ENCODE results near the gene KRTDAP.

Gene KRTDAP

GRCh38 chr19:35497406-35497805 is 7.1 kb upstream of the KRTDAP start:
- H3K23ac ChIP-seq (ENCODE audit: low read length in 2 of 2) = no peak overlapping the region
- H2BK12ac ChIP-seq (ENCODE audit: low read length in 2 of 2) = no peak overlapping the region
- no peak overlapping the region for H3K4me2 ChIP-seq (ENCODE audit: low read length, poor library complexity, severe bottlenecking)
- no peak overlapping the region for H2AK5ac ChIP-seq (ENCODE audit: low read length, severe bottlenecking)
- no peak overlapping the region for H4K8ac ChIP-seq (ENCODE audit: low read length)
- H2BK5ac ChIP-seq (ENCODE audit: low read depth, low read length, poor library complexity, severe bottlenecking) = no peak overlapping the region
- no peak overlapping the region for H3K4me3 ChIP-seq (ENCODE audit: insufficient read depth in 1 of 2, low read depth in 1 of 2, low read length in 2 of 2)
- H3K27ac ChIP-seq (ENCODE audit: low read length, poor library complexity, severe bottlenecking) = no peak overlapping the region
- H2BK15ac ChIP-seq (ENCODE audit: low read depth, poor library complexity, severe bottlenecking) = no peak overlapping the region
- no peak overlapping the region for H3K9ac ChIP-seq (ENCODE audit: low read length)
- no peak overlapping the region for H3K4ac ChIP-seq (ENCODE audit: low read depth in 1 of 2, low read length in 2 of 2)
- no peaks in the 10 kb centered on the region for H3K79me1 ChIP-seq (replicated peaks; ENCODE audit: low read length, poor library complexity, severe bottlenecking)
- DNase-seq = no peak
- no peak overlapping the region for H4K91ac ChIP-seq (ENCODE audit: low read length)
- no peak overlapping the region for H2AFZ ChIP-seq (ENCODE audit: low read depth, low read length)
- H3K4me1 ChIP-seq (ENCODE audit: control insufficient read depth, insufficient read depth, low read depth, low read length) = peaks cover 5% of the 10 kb centered on the region
- no peaks in the 10 kb centered on the region for H3K9me3 ChIP-seq (ENCODE audit: control insufficient read depth, low read length)
- peaks cover 9 to 33% of the 10 kb centered on the region in 2 experiments for H3K27me3 ChIP-seq (ENCODE audit: control insufficient read depth in 1 of 2, insufficient read depth in 1 of 2, low read length in 2 of 2)
- H3K36me3 ChIP-seq (ENCODE audit: control insufficient read depth in 1 of 2, insufficient read depth in 2 of 2, low read depth in 1 of 2, low read length in 2 of 2) = no peaks in the 10 kb centered on the region
- 87% methylated on average over 14 of the region's 14 CpGs for WGBS
- no peak overlapping the region for H3K14ac ChIP-seq (ENCODE audit: low read length in 2 of 2)
- no peak overlapping the region for H3K18ac ChIP-seq (ENCODE audit: low read depth in 1 of 2, low read length in 2 of 2)
- no peak overlapping the region for H2BK120ac ChIP-seq (ENCODE audit: low read depth, low read length)

GRCh38 chr19:35495107-35496064 is 5.1 kb upstream of the KRTDAP start:
- Histone ChIP-seq H2BK120ac (ENCODE audit: low read depth, low read length) (no peak overlapping the region), H3K18ac (ENCODE audit: low read depth in 1 of 2, low read length in 2 of 2) (peak overlapping the region in 1 of 2 experiments; percentile 66), H3K27ac (ENCODE audit: low read length, poor library complexity, severe bottlenecking) (no peak overlapping the region), H2AFZ (ENCODE audit: low read depth, low read length) (no peak overlapping the region), H3K27me3 (ENCODE audit: control insufficient read depth in 1 of 2, insufficient read depth in 1 of 2, low read length in 2 of 2) (peaks cover 21 to 54% of the 10 kb centered on the region in 2 experiments), H2BK12ac (ENCODE audit: low read length in 2 of 2) (no peak overlapping the region), H3K79me1 (replicated peaks; ENCODE audit: low read length, poor library complexity, severe bottlenecking) (no peaks in the 10 kb centered on the region), H2BK15ac (ENCODE audit: low read depth, poor library complexity, severe bottlenecking) (no peak overlapping the region), H3K4me2 (ENCODE audit: low read length, poor library complexity, severe bottlenecking) (peak overlapping the region; percentile 39), H4K8ac (ENCODE audit: low read length) (no peak overlapping the region), H3K36me3 (ENCODE audit: control insufficient read depth in 1 of 2, insufficient read depth in 2 of 2, low read depth in 1 of 2, low read length in 2 of 2) (no peaks in the 10 kb centered on the region), H3K9ac (ENCODE audit: low read length) (peak overlapping the region; percentile 36), H4K91ac (ENCODE audit: low read length) (no peak overlapping the region), H3K14ac (ENCODE audit: low read length in 2 of 2) (peak overlapping the region in 1 of 2 experiments; percentile 15), H2BK5ac (ENCODE audit: low read depth, low read length, poor library complexity, severe bottlenecking) (no peak overlapping the region), H2AK5ac (ENCODE audit: low read length, severe bottlenecking) (no peak overlapping the region), H3K4ac (ENCODE audit: low read depth in 1 of 2, low read length in 2 of 2) (no peak overlapping the region), H3K4me3 (ENCODE audit: insufficient read depth in 1 of 2, low read depth in 1 of 2, low read length in 2 of 2) (peak overlapping the region in 1 of 2 experiments; percentile 56), H3K4me1 (ENCODE audit: control insufficient read depth, insufficient read depth, low read depth, low read length) (peaks cover 5% of the 10 kb centered on the region), H3K23ac (ENCODE audit: low read length in 2 of 2) (no peak overlapping the region), H3K9me3 (ENCODE audit: control insufficient read depth, low read length) (no peaks in the 10 kb centered on the region)
- 33% methylated on average over 29 of the region's 30 CpGs for WGBS
- DNase-seq = peak; percentile 63

GRCh38 chr19:35493971-35494370 is 3.7 kb upstream of the KRTDAP start:
- H2BK5ac ChIP-seq (ENCODE audit: low read depth, low read length, poor library complexity, severe bottlenecking) = no peak overlapping the region
- H3K4ac ChIP-seq (ENCODE audit: low read depth in 1 of 2, low read length in 2 of 2) = no peak overlapping the region
- H3K79me1 ChIP-seq (replicated peaks; ENCODE audit: low read length, poor library complexity, severe bottlenecking) = no peaks in the 10 kb centered on the region
- peak overlapping the region in 1 of 2 experiments; percentile 11 for H2BK12ac ChIP-seq (ENCODE audit: low read length in 2 of 2)
- H3K9me3 ChIP-seq (ENCODE audit: control insufficient read depth, low read length) = no peaks in the 10 kb centered on the region
- no peak overlapping the region for H3K9ac ChIP-seq (ENCODE audit: low read length)
- DNase-seq = no peak
- H3K4me1 ChIP-seq (ENCODE audit: control insufficient read depth, insufficient read depth, low read depth, low read length) = peaks cover 5% of the 10 kb centered on the region
- peaks cover 29 to 63% of the 10 kb centered on the region in 2 experiments for H3K27me3 ChIP-seq (ENCODE audit: control insufficient read depth in 1 of 2, insufficient read depth in 1 of 2, low read length in 2 of 2)
- no peak overlapping the region for H3K4me2 ChIP-seq (ENCODE audit: low read length, poor library complexity, severe bottlenecking)
- H2BK120ac ChIP-seq (ENCODE audit: low read depth, low read length) = no peak overlapping the region
- no peak overlapping the region for H2AK5ac ChIP-seq (ENCODE audit: low read length, severe bottlenecking)
- no peak overlapping the region for H2BK15ac ChIP-seq (ENCODE audit: low read depth, poor library complexity, severe bottlenecking)
- no peak overlapping the region for H2AFZ ChIP-seq (ENCODE audit: low read depth, low read length)
- no peak overlapping the region for H3K23ac ChIP-seq (ENCODE audit: low read length in 2 of 2)
- H3K36me3 ChIP-seq (ENCODE audit: control insufficient read depth in 1 of 2, insufficient read depth in 2 of 2, low read depth in 1 of 2, low read length in 2 of 2) = no peaks in the 10 kb centered on the region
- H3K14ac ChIP-seq (ENCODE audit: low read length in 2 of 2) = no peak overlapping the region
- no peak overlapping the region for H3K27ac ChIP-seq (ENCODE audit: low read length, poor library complexity, severe bottlenecking)
- no peak overlapping the region for H3K18ac ChIP-seq (ENCODE audit: low read depth in 1 of 2, low read length in 2 of 2)
- H4K8ac ChIP-seq (ENCODE audit: low read length) = no peak overlapping the region
- H4K91ac ChIP-seq (ENCODE audit: low read length) = no peak overlapping the region
- WGBS = 88% methylated on average over 8 of the region's 9 CpGs
- no peak overlapping the region for H3K4me3 ChIP-seq (ENCODE audit: insufficient read depth in 1 of 2, low read depth in 1 of 2, low read length in 2 of 2)

DNA sequence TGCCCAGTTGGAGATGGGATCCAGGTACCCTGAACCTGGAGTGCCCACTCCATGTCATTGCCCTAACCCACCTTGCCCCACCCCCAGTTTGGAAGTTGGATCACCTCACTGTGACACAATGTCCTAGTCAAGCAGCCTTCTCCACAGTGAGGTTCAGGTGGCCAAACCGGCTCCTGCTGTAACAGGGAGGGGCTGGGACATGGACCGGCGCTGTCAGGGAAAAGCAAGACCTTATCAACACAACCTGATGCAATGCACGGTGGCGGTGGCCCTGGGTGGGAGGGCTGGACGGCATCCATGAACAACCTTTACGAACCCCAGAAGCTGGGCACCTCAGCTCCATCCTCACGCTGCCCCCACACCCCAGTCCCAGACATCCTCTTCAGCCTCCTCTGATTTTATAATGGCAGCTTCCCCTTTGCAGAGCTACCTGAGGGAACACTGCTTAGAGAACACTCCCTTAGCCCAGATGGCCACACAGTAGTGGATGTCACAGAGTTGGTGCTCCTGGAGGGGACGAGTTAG is 1.6 kb upstream of the KRTDAP start:
- no peak overlapping the region for H3K4ac ChIP-seq (ENCODE audit: low read depth in 1 of 2, low read length in 2 of 2)
- H3K23ac ChIP-seq (ENCODE audit: low read length in 2 of 2) = no peak overlapping the region
- no peaks in the 10 kb centered on the region for H3K9me3 ChIP-seq (ENCODE audit: control insufficient read depth, low read length)
- H3K36me3 ChIP-seq (ENCODE audit: control insufficient read depth in 1 of 2, insufficient read depth in 2 of 2, low read depth in 1 of 2, low read length in 2 of 2) = no peaks in the 10 kb centered on the region
- no peak overlapping the region for H3K4me2 ChIP-seq (ENCODE audit: low read length, poor library complexity, severe bottlenecking)
- no peak overlapping the region for H3K18ac ChIP-seq (ENCODE audit: low read depth in 1 of 2, low read length in 2 of 2)
- H2BK15ac ChIP-seq (ENCODE audit: low read depth, poor library complexity, severe bottlenecking) = no peak overlapping the region
- H3K14ac ChIP-seq (ENCODE audit: low read length in 2 of 2) = no peak overlapping the region
- no peak overlapping the region for H2AK5ac ChIP-seq (ENCODE audit: low read length, severe bottlenecking)
- WGBS = 90% methylated on average over 9 of the region's 9 CpGs
- H3K27me3 ChIP-seq (ENCODE audit: control insufficient read depth in 1 of 2, insufficient read depth in 1 of 2, low read length in 2 of 2) = peaks cover 29 to 84% of the 10 kb centered on the region in 2 experiments
- DNase-seq = no peak
- H4K8ac ChIP-seq (ENCODE audit: low read length) = no peak overlapping the region
- no peak overlapping the region for H2BK12ac ChIP-seq (ENCODE audit: low read length in 2 of 2)
- no peak overlapping the region for H2BK5ac ChIP-seq (ENCODE audit: low read depth, low read length, poor library complexity, severe bottlenecking)
- no peaks in the 10 kb centered on the region for H3K79me1 ChIP-seq (replicated peaks; ENCODE audit: low read length, poor library complexity, severe bottlenecking)
- H4K91ac ChIP-seq (ENCODE audit: low read length) = no peak overlapping the region
- no peak overlapping the region for H3K9ac ChIP-seq (ENCODE audit: low read length)
- H2AFZ ChIP-seq (ENCODE audit: low read depth, low read length) = no peak overlapping the region
- H3K27ac ChIP-seq (ENCODE audit: low read length, poor library complexity, severe bottlenecking) = no peak overlapping the region
- peak overlapping the region in 1 of 2 experiments; percentile 7 for H3K4me3 ChIP-seq (ENCODE audit: insufficient read depth in 1 of 2, low read depth in 1 of 2, low read length in 2 of 2)
- no peak overlapping the region for H2BK120ac ChIP-seq (ENCODE audit: low read depth, low read length)
- peaks cover 5% of the 10 kb centered on the region for H3K4me1 ChIP-seq (ENCODE audit: control insufficient read depth, insufficient read depth, low read depth, low read length)
